SK-N-SH (cell line): ENCODE results near the gene ADAMTS17.

ENCODE experiments used
- CTCF ChIP-seq: fragments of 200-600 bp; sonication (generic); IDR thresholded peaks from 2 replicates; pipeline ENCODE4 v1.6.1; 2017; ENCODE audit warnings: antibody characterized with exemption, mild to moderate bottlenecking, moderate library complexity
- EP300 ChIP-seq, 2 experiments: IDR thresholded peaks; 2 replicates each; pipeline versions ENCODE4 v1.4.0 to v1.6.1; 2012; ENCODE audit warnings: borderline replicate concordance in 1 of 2, low read depth in 1 of 2, low read length in 1 of 2
- FOXM1 ChIP-seq: IDR thresholded peaks from 2 replicates; pipeline ENCODE4 v1.4.0; 2012; ENCODE audit warnings: low read depth, mild to moderate bottlenecking
- MAX ChIP-seq: IDR thresholded peaks from 2 replicates; pipeline ENCODE4 v1.4.0; 2012; ENCODE audit warnings: low read depth
- POLR2AphosphoS5 ChIP-seq: IDR thresholded peaks from 2 replicates; pipeline ENCODE4 v1.6.1; 2012; ENCODE audit warnings: low read depth, low read length
- RAD21 ChIP-seq: IDR thresholded peaks from 2 replicates; pipeline ENCODE4 v1.6.1; 2012; ENCODE audit warnings: mild to moderate bottlenecking, low read length
- RXRA ChIP-seq: IDR thresholded peaks from 2 replicates; pipeline ENCODE4 v1.4.0; 2012; ENCODE audit warnings: low read depth, mild to moderate bottlenecking, borderline replicate concordance
- SIN3A ChIP-seq: IDR thresholded peaks from 2 replicates; pipeline ENCODE4 v1.6.1; 2012; ENCODE audit warnings: low read depth, mild to moderate bottlenecking, low read length, moderate library complexity, borderline replicate concordance
- SMC3 ChIP-seq: IDR thresholded peaks from 2 replicates; pipeline ENCODE4 v1.6.1; 2012; ENCODE audit warnings: low read depth, low read length, improper control_type of control experiment
- USF2 ChIP-seq: fragments of 150-350 bp; IDR thresholded peaks from 2 replicates; pipeline ENCODE4 v1.6.1; 2017; ENCODE audit warnings: antibody characterized with exemption, low read length, low read depth, borderline replicate concordance
- YY1 ChIP-seq: IDR thresholded peaks from 2 replicates; pipeline ENCODE4 v1.4.0; 2012; ENCODE audit warnings: low read depth, mild to moderate bottlenecking
- ZBTB33 ChIP-seq: IDR thresholded peaks from 2 replicates; pipeline ENCODE4 v1.4.0; 2012; ENCODE audit warnings: low read depth, borderline replicate concordance

- TF ChIP-seq MAX (no peak), EP300 (IDR thresholded peaks at IDR 0.05; ENCODE audit: borderline replicate concordance in 1 of 2, low read depth in 1 of 2, low read length in 1 of 2) (no peak), CTCF (no peak), YY1 (no peak), POLR2AphosphoS5 (no peak), FOXM1 (no peak), USF2 (no peak), RAD21 (no peak), ZBTB33 (no peak), SIN3A (no peak), SMC3 (no peak), RXRA (no peak)
Measured at GRCh38 chr15:100208921-100209603, 132.7 kb downstream of the ADAMTS17 start.
